Neuron (in vitro differentiated cells): ENCODE results near the gene RENBP.

Experiments
- H2AFZ ChIP-seq: one replicate; pipeline ENCODE4 v1.6.1; 2013; ENCODE audit warnings: low read depth, mild to moderate bottlenecking, inconsistent platforms, low read length, moderate library complexity
- H3K27me3 ChIP-seq: one replicate; pipeline ENCODE4 v1.6.1; 2013; ENCODE audit warnings: low read length; ENCODE audit not compliant: insufficient read depth
- H3K36me3 ChIP-seq: one replicate; pipeline ENCODE4 v1.6.1; 2013; ENCODE audit warnings: low read length; ENCODE audit not compliant: insufficient read depth
- H3K4me1 ChIP-seq: one replicate; pipeline ENCODE4 v1.6.1; 2013; ENCODE audit warnings: low read length; ENCODE audit not compliant: insufficient read depth
- H3K4me3 ChIP-seq: 2 replicates; pipeline ENCODE4 v1.5.1; 2013; ENCODE audit warnings: mild to moderate bottlenecking, low read length, moderate library complexity
- H3K9me3 ChIP-seq: one replicate; pipeline ENCODE4 v1.6.1; 2013; ENCODE audit warnings: low read length

Gene RENBP

DNA sequence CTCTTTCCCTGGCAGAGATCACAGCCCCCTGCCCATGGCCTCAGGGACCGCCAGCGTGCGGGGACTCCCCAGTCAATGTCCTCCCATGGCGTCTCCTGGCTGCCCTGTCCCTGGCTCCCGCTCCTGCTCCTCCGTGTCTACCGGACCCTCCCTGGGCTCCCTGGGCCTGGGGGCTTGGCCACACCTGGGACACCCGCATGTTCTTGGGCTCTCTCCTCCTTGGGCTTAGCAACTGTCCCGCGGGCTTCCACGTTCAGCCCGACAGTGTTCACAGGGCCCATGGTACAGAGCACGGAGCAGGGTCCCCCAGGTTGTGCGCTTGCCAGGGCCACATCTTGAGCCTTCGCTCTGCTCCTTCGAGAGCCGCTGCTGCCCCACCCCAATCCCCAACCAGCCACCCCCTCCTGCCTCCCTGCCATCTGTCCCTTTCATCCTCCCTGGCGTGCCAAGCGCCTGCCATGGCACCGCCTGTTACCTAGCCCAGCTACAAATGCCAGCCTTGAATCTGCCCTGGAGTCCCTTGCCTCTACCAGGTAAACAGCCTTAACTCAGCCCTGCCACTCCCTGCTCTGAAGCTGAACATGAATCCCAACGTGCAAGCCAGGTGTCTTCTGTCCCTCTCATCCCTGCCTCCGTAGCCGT is 36.1 kb downstream of the RENBP start:
- Histone ChIP-seq H3K36me3 (no peaks in the 10 kb centered on the region), H3K9me3 (no peaks in the 10 kb centered on the region), H3K4me3 (no peak overlapping the region), H3K4me1 (no peaks in the 10 kb centered on the region), H3K27me3 (peaks cover 19% of the 10 kb centered on the region), H2AFZ (no peak overlapping the region)

DNA sequence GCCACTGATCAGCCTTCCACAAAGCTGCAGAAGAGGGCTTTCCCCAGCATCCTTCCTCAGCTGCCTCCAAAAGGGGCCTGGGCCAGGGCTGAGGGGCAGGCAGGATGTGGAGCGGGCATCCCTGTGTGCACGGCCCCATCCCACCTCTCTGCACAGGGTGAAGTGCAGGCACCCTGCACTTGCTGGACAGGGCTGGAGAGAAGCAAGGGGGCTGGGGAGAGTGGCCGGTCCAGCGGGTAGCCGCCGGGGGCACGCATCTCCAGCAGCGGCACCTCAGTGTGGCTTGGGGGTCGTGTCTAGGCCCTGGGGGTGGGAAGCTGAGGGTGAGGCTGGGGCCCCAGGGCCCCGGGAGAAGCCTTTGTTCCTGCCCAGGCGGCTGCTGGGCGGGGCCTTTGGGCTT is 37.0 kb downstream of the RENBP start:
- peaks cover 28% of the 10 kb centered on the region for H3K27me3 ChIP-seq

GRCh38 chrX:153906126-153906917 is 38.1 kb downstream of the RENBP start:
- no peak overlapping the region for H2AFZ ChIP-seq
- H3K27me3 ChIP-seq: peaks cover 29% of the 10 kb centered on the region
- no peaks in the 10 kb centered on the region for H3K9me3 ChIP-seq
- H3K36me3 ChIP-seq: no peaks in the 10 kb centered on the region
- H3K4me3 ChIP-seq: no peak overlapping the region
- peaks cover 2% of the 10 kb centered on the region for H3K4me1 ChIP-seq

More for the DNA sequence above, 37.0 kb downstream of the RENBP start:
- no peak overlapping the region for H3K4me3 ChIP-seq
- no peak overlapping the region for H2AFZ ChIP-seq
- H3K9me3 ChIP-seq: no peaks in the 10 kb centered on the region
- no peaks in the 10 kb centered on the region for H3K4me1 ChIP-seq
- H3K36me3 ChIP-seq: no peaks in the 10 kb centered on the region

DNA sequence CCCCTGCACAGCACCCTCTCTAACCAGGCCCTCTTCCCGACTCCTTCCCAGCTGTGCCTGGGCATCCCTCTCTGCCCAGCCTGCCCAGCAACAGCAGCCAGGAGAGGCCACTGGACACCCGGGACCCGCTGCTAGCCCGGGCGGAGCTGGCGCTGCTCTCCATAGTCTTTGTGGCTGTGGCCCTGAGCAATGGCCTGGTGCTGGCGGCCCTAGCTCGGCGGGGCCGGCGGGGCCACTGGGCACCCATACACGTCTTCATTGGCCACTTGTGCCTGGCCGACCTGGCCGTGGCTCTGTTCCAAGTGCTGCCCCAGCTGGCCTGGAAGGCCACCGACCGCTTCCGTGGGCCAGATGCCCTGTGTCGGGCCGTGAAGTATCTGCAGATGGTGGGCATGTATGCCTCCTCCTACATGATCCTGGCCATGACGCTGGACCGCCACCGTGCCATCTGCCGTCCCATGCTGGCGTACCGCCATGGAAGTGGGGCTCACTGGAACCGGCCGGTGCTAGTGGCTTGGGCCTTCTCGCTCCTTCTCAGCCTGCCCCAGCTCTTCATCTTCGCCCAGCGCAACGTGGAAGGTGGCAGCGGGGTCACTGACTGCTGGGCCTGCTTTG is 38.9 kb downstream of the RENBP start:
- Histone ChIP-seq H3K4me3 (no peak overlapping the region), H3K9me3 (no peaks in the 10 kb centered on the region), H2AFZ (no peak overlapping the region), H3K4me1 (peaks cover 9% of the 10 kb centered on the region), H3K36me3 (no peaks in the 10 kb centered on the region), H3K27me3 (peaks cover 29% of the 10 kb centered on the region)

GRCh38 chrX:153903991-153904957 is 40.2 kb downstream of the RENBP start, which contains the start of gene AVPR2:
Gene AVPR2, plus strand, starts transcription at chrX:153904673. Its CDS starts 473 bp downstream, at chrX:153905146.
- H3K4me3 ChIP-seq: no peak within 1 kb of the TSS
- H3K27me3 ChIP-seq: peaks cover 29% of the 10 kb centered on the region
- peaks cover 11% of the 10 kb centered on the region for H3K4me1 ChIP-seq
- H3K9me3 ChIP-seq: no peaks in the 10 kb centered on the region
- H2AFZ ChIP-seq: no peak within 1 kb of the TSS
- no peaks in the 10 kb centered on the region for H3K36me3 ChIP-seq

GRCh38 chrX:153903238-153903980 is 41.0 kb downstream of the RENBP start:
- peaks cover 11% of the 10 kb centered on the region for H3K4me1 ChIP-seq
- no peaks in the 10 kb centered on the region for H3K9me3 ChIP-seq
- no peaks in the 10 kb centered on the region for H3K36me3 ChIP-seq
- H3K27me3 ChIP-seq: peaks cover 29% of the 10 kb centered on the region
- H2AFZ ChIP-seq: no peak overlapping the region
- no peak overlapping the region for H3K4me3 ChIP-seq

- Histone ChIP-seq H3K4me3 (no peak overlapping the region), H3K4me1 (peaks cover 11% of the 10 kb centered on the region), H3K36me3 (no peaks in the 10 kb centered on the region), H3K9me3 (no peaks in the 10 kb centered on the region), H2AFZ (no peak overlapping the region), H3K27me3 (peaks cover 28% of the 10 kb centered on the region)
Measured at GRCh38 chrX:153902385-153902784, 42.1 kb downstream of the RENBP start.

GRCh38 chrX:153901753-153902140 is 42.7 kb downstream of the RENBP start:
- peaks cover 11% of the 10 kb centered on the region for H3K4me1 ChIP-seq
- no peak overlapping the region for H2AFZ ChIP-seq
- H3K4me3 ChIP-seq: no peak overlapping the region
- H3K27me3 ChIP-seq: peaks cover 24% of the 10 kb centered on the region
- H3K36me3 ChIP-seq: no peaks in the 10 kb centered on the region
- H3K9me3 ChIP-seq: no peaks in the 10 kb centered on the region

- Histone ChIP-seq H3K27me3 (peaks cover 19% of the 10 kb centered on the region), H3K4me3 (no peak overlapping the region), H3K4me1 (peaks cover 11% of the 10 kb centered on the region), H3K36me3 (no peaks in the 10 kb centered on the region), H3K9me3 (no peaks in the 10 kb centered on the region), H2AFZ (no peak overlapping the region)
Measured at GRCh38 chrX:153900831-153901752, 43.4 kb downstream of the RENBP start.

DNA sequence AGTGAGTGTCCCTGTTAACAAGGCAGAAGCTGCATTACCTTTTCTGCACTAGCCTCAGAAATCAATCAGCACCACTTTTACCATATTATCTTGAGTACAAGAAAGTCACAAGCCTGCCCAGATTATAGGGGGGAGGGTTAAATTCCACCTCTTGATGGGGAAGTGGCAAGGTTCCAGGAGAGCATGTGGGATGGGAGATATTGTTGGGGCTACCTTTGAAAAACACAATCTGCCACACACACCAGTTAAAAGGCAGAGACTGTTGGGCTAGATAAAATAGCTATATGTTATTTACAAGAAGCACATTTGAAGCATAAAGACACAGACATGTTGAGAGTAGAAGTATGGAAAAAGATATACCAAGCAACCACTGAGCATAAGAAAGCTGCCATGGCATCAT is 46.5 kb downstream of the RENBP start:
- Histone ChIP-seq H3K36me3 (no peaks in the 10 kb centered on the region), H3K4me1 (peaks cover 11% of the 10 kb centered on the region), H3K9me3 (no peaks in the 10 kb centered on the region), H2AFZ (no peak overlapping the region), H3K27me3 (peaks cover 16% of the 10 kb centered on the region), H3K4me3 (no peak overlapping the region)

DNA sequence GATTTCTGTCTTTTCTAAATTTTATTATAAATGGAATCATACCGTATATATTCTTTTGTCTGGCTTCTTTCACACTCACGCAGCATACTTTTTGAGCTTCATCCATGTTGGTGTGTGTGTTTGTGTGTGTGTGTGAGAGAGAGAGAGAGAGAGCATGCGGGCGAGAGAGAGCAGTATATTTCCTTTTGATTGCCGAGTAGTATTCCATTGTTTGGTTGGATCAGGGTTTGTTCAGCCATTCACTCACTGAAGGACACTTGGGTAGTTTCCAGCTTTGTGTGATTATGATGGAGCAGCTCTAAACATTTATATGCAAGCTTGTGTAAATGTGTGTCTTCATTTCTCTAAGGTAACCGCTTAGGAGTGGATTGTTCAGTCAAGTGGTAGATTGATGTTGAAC is 55.3 kb downstream of the RENBP start:
- Histone ChIP-seq H3K4me3 (no peak overlapping the region), H3K36me3 (no peaks in the 10 kb centered on the region), H2AFZ (no peak overlapping the region), H3K4me1 (peaks cover 18% of the 10 kb centered on the region), H3K9me3 (no peaks in the 10 kb centered on the region), H3K27me3 (peaks cover 27% of the 10 kb centered on the region)
